Osteoblast (primary cell): ENCODE data around the gene F10. TPM values are rescaled to one million over a fixed set of nuclear protein-coding genes. Genes with fewer than 3 reads are reported as not detected.

Source experiments
- DNase-seq: peaks from one replicate; pipeline ENCODE4 v3.0.0; 2011; ENCODE audit warnings: low spot score, mixed read lengths; ENCODE audit not compliant: insufficient read length; ENCODE audit errors: missing footprints
- H2AFZ ChIP-seq: 2 replicates; pipeline ENCODE4 v1.6.0; 2011; ENCODE audit warnings: mild to moderate bottlenecking, low read length
- H3K27ac ChIP-seq: 2 replicates; pipeline ENCODE4 v1.5.1; 2011; ENCODE audit warnings: mild to moderate bottlenecking, low read depth, low read length, moderate library complexity
- H3K27me3 ChIP-seq: 2 replicates; pipeline ENCODE4 v1.6.0; 2012; ENCODE audit warnings: mild to moderate bottlenecking, control low read depth, inconsistent platforms, low read length, moderate library complexity; ENCODE audit not compliant: insufficient read depth
- H3K36me3 ChIP-seq: 2 replicates; pipeline ENCODE4 v1.5.1; 2011; ENCODE audit warnings: mild to moderate bottlenecking, low read length, control low read depth, moderate library complexity; ENCODE audit not compliant: insufficient read depth
- H3K4me1 ChIP-seq: 2 replicates; pipeline ENCODE4 v1.5.1; 2011; ENCODE audit warnings: mild to moderate bottlenecking, low read length, control low read depth, moderate library complexity; ENCODE audit not compliant: insufficient read depth
- H3K4me2 ChIP-seq: 2 replicates; pipeline ENCODE4 v1.6.0; 2011; ENCODE audit warnings: mild to moderate bottlenecking, low read length; ENCODE audit not compliant: insufficient read depth
- H3K4me3 ChIP-seq: fragments of 200-600 bp; sonication (generic); 3 replicates; pipeline ENCODE4 v1.5.1; 2012; ENCODE audit warnings: mild to moderate bottlenecking, low read length, inconsistent platforms; ENCODE audit not compliant: insufficient read depth
- H3K79me2 ChIP-seq: 2 replicates; pipeline ENCODE4 v1.6.0; 2012; ENCODE audit warnings: mild to moderate bottlenecking, low read length, control low read depth, inconsistent platforms; ENCODE audit not compliant: insufficient read depth
- H3K9me3 ChIP-seq: 2 replicates; pipeline ENCODE4 v1.5.1; 2011; ENCODE audit warnings: low read depth, low read length, control low read depth
- H4K20me1 ChIP-seq: 2 replicates; pipeline ENCODE4 v1.6.0; 2012; ENCODE audit warnings: mild to moderate bottlenecking, low read length, control low read depth; ENCODE audit not compliant: insufficient read depth
- CTCF ChIP-seq: IDR thresholded peaks from 2 replicates; pipeline ENCODE4 v1.5.1; 2011; ENCODE audit warnings: mild to moderate bottlenecking, low read depth, low read length, moderate library complexity; ENCODE audit errors: extremely low read depth
- total RNA-seq: library from RNA; depleted of rRNA; stranded (reverse); fragments of >200 nt; gene quantifications from 2 replicates; pipeline ENCODE4 v1.2.3, GENCODE V29; 2012

Gene F10
- total RNA-seq, 1 donor, result not detected

GRCh38 chr13:113135281-113135760 is 12.7 kb downstream of the F10 start:
- Histone ChIP-seq H3K9me3 (no peaks in the 10 kb centered on the region), H3K79me2 (no peaks in the 10 kb centered on the region), H2AFZ (no peak overlapping the region), H4K20me1 (no peaks in the 10 kb centered on the region), H3K4me1 (no peaks in the 10 kb centered on the region), H3K4me2 (no peak overlapping the region), H3K27me3 (peaks cover 60% of the 10 kb centered on the region), H3K4me3 (no peak overlapping the region), H3K27ac (no peak overlapping the region), H3K36me3 (no peaks in the 10 kb centered on the region)
- TF ChIP-seq CTCF, result no peak
- DNase-seq, result no peak

- Histone ChIP-seq H3K36me3 (no peaks in the 10 kb centered on the region), H4K20me1 (no peaks in the 10 kb centered on the region), H3K4me3 (no peak overlapping the region), H3K9me3 (no peaks in the 10 kb centered on the region), H3K27ac (no peak overlapping the region), H2AFZ (no peak overlapping the region), H3K79me2 (no peaks in the 10 kb centered on the region), H3K4me2 (no peak overlapping the region), H3K4me1 (no peaks in the 10 kb centered on the region), H3K27me3 (peaks cover 47% of the 10 kb centered on the region)
- TF ChIP-seq CTCF, result no peak
- no peak for DNase-seq
Observed at GRCh38 chr13:113137691-113138298, 15.2 kb downstream of the F10 start.

GRCh38 chr13:113138792-113139551 is 16.4 kb downstream of the F10 start:
- Histone ChIP-seq H3K4me2 (no peak overlapping the region), H3K4me1 (no peaks in the 10 kb centered on the region), H3K27me3 (peaks cover 38% of the 10 kb centered on the region), H3K79me2 (no peaks in the 10 kb centered on the region), H2AFZ (no peak overlapping the region), H3K9me3 (no peaks in the 10 kb centered on the region), H3K36me3 (no peaks in the 10 kb centered on the region), H3K4me3 (no peak overlapping the region), H3K27ac (no peak overlapping the region), H4K20me1 (no peaks in the 10 kb centered on the region)
- peak; percentile 49 for DNase-seq
- TF ChIP-seq CTCF, result no peak

- no peak overlapping the region for H2AFZ ChIP-seq
- DNase-seq, result peak; percentile 46
- no peaks in the 10 kb centered on the region for H4K20me1 ChIP-seq
- no peak overlapping the region for H3K4me3 ChIP-seq
- no peak for TF ChIP-seq CTCF
- H3K27me3 ChIP-seq, result peaks cover 33% of the 10 kb centered on the region
- no peaks in the 10 kb centered on the region for H3K9me3 ChIP-seq
- no peak overlapping the region for H3K4me2 ChIP-seq
- no peaks in the 10 kb centered on the region for H3K79me2 ChIP-seq
- no peaks in the 10 kb centered on the region for H3K4me1 ChIP-seq
- H3K27ac ChIP-seq, result no peak overlapping the region
- H3K36me3 ChIP-seq, result no peaks in the 10 kb centered on the region
Observed at GRCh38 chr13:113139577-113139976, 17.0 kb downstream of the F10 start.
